AG08396 (cell line): ENCODE data around the gene FOLR2.
"Not testable (repeated sequence)": the region's sequence is repeated elsewhere in the genome, so short reads cannot be mapped to it uniquely, and the experiment has no call there.

Source experiments
- DNase-seq: peaks from one replicate; pipeline ENCODE4 v3.0.0; 2012; ENCODE audit warnings: low spot score, mixed read lengths

The FOLR2 gene

DNA sequence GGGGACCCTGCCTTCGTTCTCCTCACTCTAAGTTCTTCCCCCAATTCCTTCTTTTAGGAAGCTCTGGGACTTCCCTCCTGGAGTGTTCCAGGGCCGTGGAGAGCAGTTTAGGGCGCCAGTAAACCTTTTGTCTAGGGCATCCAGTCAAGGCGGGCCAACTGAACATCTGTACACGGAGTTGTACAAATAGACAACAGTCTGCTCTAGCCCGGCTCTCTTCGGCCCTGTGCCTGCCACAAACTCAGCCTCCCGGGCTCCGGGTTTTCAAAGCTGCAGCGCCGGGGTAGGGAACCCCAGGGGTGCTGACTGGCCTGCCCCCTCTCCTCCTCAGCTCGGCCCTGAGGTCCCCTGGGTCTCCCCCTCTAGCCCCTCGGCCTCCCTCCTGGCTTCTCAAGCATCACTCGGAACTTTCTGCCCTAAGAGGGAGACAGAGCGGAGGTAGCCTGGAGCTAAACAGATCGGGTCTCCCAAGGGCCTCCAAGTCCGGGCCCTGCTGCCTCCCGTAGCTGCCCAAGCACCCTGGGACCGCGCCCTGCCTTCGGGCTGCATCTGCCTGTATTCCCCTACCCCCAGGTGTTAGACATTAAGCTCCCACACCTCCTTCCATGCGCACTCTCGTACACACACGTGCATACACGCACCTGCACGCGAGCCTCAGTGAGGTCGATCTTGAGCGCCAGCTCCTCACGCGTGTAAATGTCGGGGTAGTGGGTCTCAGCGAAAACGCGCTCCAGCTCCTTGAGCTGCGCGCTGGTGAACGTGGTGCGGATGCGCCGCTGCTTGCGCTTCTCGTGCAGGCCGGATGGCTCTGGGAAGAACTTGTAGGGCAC lies 24.1 kb downstream of the FOLR2 start:
- DNase-seq: peak; percentile 53

DNA sequence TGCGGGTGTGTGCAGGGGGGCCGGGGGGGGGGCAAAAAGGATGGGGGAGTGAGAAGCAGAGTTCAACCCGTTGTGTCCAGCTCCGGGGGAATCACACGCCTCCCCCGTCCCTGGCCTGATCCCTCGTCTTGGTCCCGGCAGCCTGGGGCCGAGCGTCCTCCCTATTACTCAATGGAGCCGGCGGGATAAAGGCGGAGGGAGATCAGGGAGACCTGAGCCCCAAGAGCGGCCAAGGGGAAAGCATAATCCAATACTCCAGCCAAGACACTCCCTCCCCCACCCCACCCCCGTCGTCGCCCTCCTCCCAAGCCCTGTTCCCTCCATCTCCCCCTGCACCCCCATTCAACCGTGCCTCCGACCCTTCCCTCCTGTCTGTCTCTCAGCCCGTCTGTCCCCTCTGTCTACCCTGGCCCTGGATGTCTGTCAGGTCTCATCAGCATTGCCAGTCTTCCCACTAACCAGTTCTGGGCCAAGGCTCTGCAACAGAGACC lies 24.7 kb downstream of the FOLR2 start:
- peak; percentile 8 for DNase-seq

DNA sequence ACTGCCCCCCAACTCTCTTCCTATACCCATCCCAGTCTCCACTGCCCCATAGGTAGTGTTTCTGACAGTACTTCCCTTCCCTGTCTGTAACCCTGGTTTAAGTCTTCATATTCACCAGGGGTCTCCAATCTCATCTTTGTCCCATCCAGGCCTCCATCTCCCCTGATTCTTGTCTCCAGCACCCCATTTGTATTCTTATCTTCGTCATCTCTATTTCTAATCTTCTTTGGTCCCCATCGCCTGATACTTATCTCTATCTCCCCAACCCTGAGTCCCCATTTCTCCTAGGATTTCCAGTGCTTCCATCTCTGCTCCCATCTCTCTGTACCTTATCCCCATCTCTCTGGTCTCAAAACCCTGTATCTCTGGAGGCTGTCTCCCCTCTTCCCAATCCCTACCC lies 25.5 kb downstream of the FOLR2 start:
- peak; percentile 12 for DNase-seq

DNA sequence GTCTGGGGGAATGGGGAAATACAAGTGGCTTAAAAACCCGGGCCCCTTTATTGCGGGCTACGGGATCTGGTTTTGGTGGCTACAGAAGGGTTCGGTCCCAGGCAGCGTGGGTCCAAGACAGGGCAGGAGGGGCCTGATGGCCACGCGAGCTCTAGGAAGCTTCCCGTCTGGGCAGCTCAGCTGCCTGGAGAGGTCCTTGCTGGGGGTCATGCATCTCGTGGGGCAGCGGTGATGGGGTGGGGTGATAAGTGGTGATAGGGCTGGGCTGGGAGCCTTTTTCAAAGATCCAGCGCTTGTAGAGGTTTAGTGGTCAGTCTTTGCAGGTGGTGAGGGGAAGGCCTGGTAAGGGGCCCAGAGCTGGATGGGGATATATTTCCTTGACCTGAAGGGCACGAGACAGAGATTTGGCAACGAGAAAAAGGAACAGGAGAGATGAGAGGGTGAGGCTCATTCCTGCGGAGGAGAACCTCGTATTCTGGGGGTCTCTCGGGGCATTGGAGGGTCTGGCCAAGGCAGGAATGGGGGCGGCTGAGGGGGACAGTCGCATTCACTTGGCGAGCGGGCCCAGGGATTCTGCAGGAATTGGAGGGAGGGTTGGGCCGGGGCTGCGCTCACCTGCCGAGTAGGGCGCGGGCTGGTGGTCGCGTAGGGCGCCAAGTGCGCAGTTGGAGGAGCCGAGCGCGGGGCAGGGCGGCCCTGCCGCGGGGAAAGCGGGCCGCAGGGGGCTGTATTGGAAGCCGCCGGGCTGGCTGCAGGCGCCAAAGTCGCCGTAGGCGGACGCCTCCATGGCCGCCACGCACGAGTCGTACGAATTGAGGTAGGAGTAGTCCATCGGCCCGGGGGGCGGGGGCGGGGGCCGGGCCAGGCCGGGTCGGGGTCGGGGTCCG lies 26.8 kb downstream of the FOLR2 start:
- peak; percentile 12 for DNase-seq

GRCh38 chr11:72244060-72244360 lies 27.4 kb downstream of the FOLR2 start, which contains the start of gene PHOX2A:
TSS of gene PHOX2A (minus strand) at chr11:72244176. CDS start at chr11:72244004, 172 bp downstream.
- peak; percentile 15 for DNase-seq

GRCh38 chr11:72244361-72245262 lies 28.0 kb downstream of the FOLR2 start:
- DNase-seq: peak; percentile 27

DNA sequence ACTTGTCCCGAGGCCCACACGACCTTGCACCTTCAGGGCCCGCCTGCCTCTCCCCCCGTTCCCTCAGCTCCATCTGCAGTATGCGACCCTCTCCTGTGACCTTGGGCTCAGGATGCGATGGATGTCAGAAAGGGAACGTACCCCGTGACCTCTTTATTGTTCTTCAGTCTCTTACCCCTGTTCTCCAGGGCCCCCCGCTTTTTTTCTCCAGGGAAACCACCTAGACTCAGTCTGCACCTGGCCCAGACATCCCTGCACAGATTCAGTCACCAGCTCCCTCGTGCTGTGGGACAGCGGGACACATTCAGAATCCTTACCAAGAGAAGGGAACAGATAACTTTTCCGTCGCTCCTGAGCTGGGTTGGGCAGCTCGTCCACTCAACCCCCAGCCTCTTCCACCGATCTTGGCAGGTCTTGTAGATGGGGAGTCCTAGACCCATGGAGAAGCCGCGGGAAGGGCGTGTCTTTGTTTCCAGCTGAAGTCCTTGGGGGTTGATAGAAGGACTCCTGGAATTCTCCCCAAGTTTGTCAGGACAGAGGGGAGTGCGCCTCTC lies 28.7 kb downstream of the FOLR2 start:
- DNase-seq: peak; percentile 7

- peak; percentile 5 for DNase-seq
These were observed 31.0 kb downstream of the FOLR2 start for GRCh38 chr11:72247584-72247983.

- DNase-seq: no peak
These were observed 33.4 kb downstream of the FOLR2 start for GRCh38 chr11:72249961-72250360.

- no peak for DNase-seq
These were observed 34.3 kb downstream of the FOLR2 start for GRCh38 chr11:72250661-72251464.

DNA sequence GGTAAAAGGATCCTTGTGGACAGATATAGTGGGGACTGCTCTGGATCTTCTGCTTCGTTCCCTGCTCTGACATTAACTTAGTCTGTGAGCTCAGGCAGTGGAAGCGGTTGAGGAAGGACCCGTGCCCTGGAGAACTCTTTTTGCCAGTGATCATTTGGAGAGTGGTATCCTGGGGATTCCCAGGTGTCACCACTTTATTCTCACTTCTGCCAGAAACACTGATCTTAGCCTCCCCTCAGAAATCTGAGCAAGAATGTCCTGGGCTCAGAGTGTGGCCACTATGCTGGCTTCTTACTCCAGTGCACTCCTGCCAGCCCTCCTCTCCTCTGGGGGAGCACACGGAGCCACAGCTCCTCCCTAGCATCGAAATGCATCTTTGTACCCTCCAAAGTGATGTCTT lies 35.0 kb downstream of the FOLR2 start:
- DNase-seq: no peak

DNA sequence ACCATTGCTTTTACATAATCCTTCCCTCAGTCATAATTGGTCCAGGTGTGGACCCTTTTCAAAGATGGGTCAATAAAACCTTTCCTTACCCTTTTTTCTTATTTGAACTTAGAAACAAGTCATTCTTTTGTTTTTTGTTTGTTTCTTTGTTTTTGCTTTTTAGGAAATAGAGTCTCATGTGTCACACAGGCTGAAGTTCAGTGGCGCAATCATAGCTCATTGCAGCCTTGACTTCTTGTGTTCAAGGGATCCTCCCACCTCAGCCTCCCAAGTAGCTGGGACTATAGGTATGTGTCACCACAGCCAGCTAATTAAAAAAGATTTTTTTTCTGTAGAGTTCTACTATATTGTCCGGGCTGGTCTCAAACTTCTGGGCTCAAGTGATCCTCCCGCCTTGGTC lies 36.8 kb downstream of the FOLR2 start:
- DNase-seq: no peak

DNA sequence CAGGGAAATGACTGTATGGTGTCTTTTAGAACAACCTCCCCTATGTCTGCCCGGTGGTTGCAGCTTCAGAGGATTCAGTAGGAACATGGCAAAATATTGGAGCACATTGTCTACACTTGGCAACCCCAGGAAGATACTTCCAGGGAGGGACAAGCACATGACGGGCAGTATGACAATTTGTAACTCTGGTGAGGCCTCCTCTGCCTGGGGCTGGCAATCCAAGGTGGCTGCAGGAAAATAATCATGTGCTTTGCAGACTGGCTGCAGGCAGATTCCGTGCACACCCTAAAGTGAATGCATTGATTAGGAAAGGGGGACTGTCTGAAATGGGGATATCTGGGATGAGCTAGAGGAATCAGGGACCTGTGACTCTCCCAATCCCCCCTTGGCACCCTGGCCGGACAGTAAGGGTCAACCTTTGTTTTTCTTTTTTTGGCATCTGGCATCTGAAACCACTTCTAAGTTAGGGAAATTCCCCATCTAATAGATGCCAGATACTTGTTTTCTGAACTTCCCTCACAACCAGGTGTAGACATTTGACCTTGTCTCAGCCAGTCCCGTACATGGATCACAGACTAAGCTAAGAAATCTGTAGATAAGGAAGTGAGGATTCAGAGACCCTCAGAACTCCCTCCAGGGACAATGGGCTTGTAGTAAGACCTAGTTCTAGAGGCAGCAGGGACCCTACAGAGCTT lies 37.9 kb downstream of the FOLR2 start:
- DNase-seq: no peak

GRCh38 chr11:72257570-72257969 lies 41.0 kb downstream of the FOLR2 start:
- no peak for DNase-seq

DNA sequence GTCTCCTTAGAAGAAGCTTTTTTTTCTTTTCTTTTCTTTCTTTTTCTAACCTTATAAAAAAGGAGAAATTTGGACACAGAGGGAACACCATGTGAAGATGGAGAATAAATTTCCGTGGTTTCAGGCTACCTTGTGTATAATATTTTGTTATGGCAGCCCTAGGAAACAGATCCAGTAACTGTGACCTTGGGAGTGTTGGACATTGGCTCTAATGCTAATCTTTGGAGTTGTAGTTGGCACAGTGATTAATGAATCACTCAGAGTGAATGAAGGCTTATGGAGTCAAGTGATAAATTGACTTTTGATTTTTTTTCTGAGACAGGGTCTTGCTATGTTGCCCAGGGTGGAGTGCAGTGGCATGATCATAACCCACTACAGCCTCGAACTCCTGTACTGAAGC lies 42.9 kb downstream of the FOLR2 start:
- no peak for DNase-seq

DNA sequence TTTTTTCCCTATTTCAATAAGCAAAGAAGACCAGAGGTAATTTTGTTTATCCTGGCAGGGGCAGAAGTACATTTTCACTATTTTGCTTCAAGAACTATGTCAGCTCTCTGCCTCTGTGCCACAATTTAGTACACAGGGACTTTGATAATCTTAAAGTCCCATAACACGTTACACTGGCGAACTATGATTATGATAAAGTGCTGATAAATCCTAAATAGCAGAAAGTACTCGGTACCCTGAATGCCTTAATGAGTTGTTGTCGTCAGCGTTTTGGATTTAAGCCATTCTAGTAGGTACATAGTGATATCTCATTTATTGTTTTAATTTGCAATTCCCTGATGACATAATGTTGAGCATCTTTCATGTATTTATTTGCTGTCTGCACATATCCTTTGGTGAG lies 44.0 kb downstream of the FOLR2 start:
- no peak for DNase-seq

GRCh38 chr11:72263361-72263760 lies 46.8 kb downstream of the FOLR2 start:
- peak; percentile 45 for DNase-seq

GRCh38 chr11:72265951-72266350 lies 49.4 kb downstream of the FOLR2 start:
- no peak for DNase-seq

DNA sequence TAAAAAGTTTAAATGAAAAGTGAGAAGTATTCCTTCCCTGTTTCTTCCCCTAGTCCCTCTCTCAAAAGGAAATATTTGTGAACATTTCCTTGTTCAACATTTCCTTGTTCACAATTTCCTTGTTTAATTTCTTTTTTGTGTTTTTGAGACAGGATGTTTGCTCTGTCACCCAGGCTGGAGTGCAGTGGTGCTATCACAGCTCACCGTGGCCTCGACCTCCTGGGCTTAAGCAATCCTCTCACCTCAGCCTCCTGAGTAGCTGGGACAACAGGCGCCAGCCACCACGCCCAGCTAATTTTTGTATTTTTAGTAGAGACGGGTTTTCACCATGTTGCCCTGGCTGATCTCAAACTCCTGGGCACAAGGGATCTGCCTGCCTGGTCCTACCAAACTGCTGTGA lies 50.4 kb downstream of the FOLR2 start:
- DNase-seq: not testable (repeated sequence)

DNA sequence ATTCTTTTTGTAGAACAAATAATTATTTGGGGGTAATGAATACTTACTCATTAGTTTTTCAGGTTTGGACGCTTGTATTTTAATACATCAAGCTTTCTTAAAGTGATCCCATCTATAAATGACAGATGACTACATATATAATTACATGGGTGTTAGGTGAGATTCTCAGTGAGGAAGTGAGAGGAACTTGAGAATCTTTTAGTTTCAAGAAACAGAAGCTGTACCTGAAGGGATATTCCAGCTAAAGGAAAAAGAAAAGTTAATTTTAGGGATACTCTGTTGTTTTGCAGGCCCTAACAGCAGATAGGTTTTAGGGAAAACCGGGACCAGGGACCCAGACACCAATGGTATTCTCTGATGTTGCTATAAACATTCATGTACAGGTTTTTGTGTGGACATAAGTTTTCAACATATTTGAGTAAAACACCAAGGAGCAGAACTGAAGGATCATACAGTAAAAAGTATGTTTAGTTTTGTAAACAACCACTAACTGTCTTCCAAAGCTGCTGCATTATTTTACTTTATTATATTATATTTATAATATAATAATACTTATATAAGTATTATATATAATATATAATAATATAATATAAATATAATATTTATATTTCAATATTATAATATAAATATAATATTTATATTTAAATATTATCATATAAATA lies 51.5 kb downstream of the FOLR2 start:
- DNase-seq: no peak
